ENCODE measurements around the gene REV3L.

- TF ChIP-seq CTCF (conservative IDR thresholded peaks at IDR 0.05; ENCODE audit: low read length) = no peak
- no peak for TF ChIP-seq EZH2phosphoT487 (IDR thresholded peaks at IDR 0.05; ENCODE audit: borderline replicate concordance)
Measured at GRCh38 chr6:111409430-111409829, 73.6 kb downstream of the REV3L start.

Data from Loucy (cell line).